Activated naive CD8-positive, alpha-beta T cell treated with anti-CD3 and anti-CD28 coated beads, Interleukin-2, amount 50 U/mL, for 24 hours (primary cell): ENCODE data around the gene MTARC1.
A peak's percentile ranks its signal among the peaks of the same experiment; 100 is the strongest.

ENCODE experiments used
- ATAC-seq: fragments of 150-1000 bp; cut with Tn5 transposase; one replicate; pipeline ENCODE4 v1.10.0; 2021
- DNase-seq: peaks from one replicate; pipeline ENCODE4 v3.0.0; 2021
- H3K27ac Mint-ChIP-seq: one replicate; pipeline ENCODE4 v1.8.0; 2021; ENCODE audit warnings: mild to moderate bottlenecking, mixed read lengths
- H3K27me3 Mint-ChIP-seq: one replicate; pipeline ENCODE4 v1.8.0; 2021; ENCODE audit warnings: mixed read lengths
- H3K36me3 Mint-ChIP-seq: one replicate; pipeline ENCODE4 v1.8.0; 2021; ENCODE audit warnings: low read depth, mixed read lengths
- H3K4me1 Mint-ChIP-seq: one replicate; pipeline ENCODE4 v1.8.0; 2021; ENCODE audit warnings: mixed read lengths
- H3K4me3 Mint-ChIP-seq: one replicate; pipeline ENCODE4 v1.8.0; 2021; ENCODE audit warnings: mild to moderate bottlenecking, moderate library complexity, mixed read lengths
- H3K9me3 Mint-ChIP-seq: one replicate; pipeline ENCODE4 v1.8.0; 2021; ENCODE audit warnings: mixed read lengths

The MTARC1 gene

DNA sequence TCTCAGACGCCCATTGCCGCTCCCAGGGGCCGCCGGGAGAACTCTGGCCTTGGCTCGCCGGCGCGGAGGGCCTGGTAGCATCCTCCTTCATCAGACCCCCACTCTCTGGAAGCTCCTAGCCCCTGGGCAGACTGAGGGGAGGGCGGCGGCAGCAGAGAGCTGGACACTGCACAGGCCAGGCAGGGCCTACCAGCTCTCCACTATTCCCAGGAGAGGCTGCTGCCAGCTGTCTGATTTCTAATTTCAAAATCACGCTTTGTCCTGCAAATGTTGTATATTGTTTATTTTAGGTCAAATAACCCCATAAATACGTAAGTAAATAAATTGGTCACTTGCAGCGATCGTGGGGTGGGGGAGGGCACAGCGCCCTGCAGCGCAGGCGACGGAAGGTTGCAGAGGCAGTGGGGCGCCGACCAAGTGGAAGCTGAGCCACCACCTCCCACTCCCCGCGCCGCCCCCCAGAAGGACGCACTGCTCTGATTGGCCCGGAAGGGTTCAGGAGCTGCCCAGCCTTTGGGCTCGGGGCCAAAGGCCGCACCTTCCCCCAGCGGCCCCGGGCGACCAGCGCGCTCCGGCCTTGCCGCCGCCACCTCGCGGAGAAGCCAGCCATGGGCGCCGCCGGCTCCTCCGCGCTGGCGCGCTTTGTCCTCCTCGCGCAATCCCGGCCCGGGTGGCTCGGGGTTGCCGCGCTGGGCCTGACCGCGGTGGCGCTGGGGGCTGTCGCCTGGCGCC lies at the start of gene MTARC1:
Gene MTARC1 (plus strand): TSS at position 577 of the 732 bp plus-strand sequence. CDS start 32 bp downstream, at position 609.
- Mint-ChIP-seq H3K4me3 (peak within 1 kb of the TSS; percentile 21), H3K27me3 (peaks cover 49% of the 10 kb centered on the region), H3K9me3 (peaks cover 3% of the 10 kb centered on the region), H3K4me1 (peaks cover 4% of the 10 kb centered on the region), H3K27ac (no peak within 1 kb of the TSS), H3K36me3 (no peaks in the 10 kb centered on the region)
- no peak for DNase-seq
- ATAC-seq: peak; percentile 50

DNA sequence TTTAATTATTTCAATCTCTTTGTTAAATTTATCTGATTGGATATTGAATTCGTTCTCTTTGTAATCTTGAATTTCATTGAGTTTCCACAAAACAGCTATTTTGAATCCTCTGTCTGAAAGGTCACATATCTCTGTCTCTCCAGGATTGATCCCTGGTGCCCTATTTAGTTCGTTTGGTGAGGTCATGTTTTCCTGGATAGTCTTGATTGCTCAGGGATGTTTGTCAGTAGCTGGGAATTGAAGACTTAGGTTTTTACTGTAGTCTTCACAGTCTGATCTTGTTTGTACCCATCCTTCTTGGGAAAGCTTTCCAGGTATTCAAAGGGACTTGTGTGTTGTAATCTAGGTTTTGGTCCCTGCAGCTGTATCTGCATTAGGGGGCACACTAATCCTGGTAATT lies 45.4 kb upstream of the MTARC1 start:
- Mint-ChIP-seq H3K36me3 (no peaks in the 10 kb centered on the region), H3K4me1 (no peaks in the 10 kb centered on the region), H3K9me3 (no peaks in the 10 kb centered on the region), H3K27me3 (peaks cover 18% of the 10 kb centered on the region), H3K4me3 (no peak overlapping the region), H3K27ac (no peak overlapping the region)
- ATAC-seq (no peak), DNase-seq (no peak)

DNA sequence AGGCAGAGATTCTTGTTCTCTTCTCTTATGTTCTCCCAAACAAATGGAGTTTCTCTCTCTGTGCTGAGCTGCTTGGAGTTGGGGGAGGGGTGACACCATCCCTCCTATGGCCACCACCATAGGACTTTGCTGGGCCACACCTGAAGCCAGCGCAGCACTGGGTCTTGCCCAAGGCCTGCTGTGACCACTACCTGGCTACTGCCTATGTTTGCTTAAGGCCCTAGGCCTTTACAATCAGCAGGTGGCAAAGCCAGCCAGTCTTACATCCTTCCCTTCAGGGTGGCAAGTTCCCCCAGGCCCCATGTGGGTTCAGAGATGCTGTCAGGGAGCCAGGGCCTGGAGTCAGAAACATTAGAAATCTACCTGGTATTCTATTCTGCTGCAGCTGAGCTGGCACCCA lies 44.9 kb upstream of the MTARC1 start:
- Mint-ChIP-seq H3K36me3 (no peaks in the 10 kb centered on the region), H3K27ac (no peak overlapping the region), H3K4me3 (no peak overlapping the region), H3K4me1 (no peaks in the 10 kb centered on the region), H3K27me3 (peaks cover 22% of the 10 kb centered on the region), H3K9me3 (no peaks in the 10 kb centered on the region)
- DNase-seq (no peak), ATAC-seq (no peak)

DNA sequence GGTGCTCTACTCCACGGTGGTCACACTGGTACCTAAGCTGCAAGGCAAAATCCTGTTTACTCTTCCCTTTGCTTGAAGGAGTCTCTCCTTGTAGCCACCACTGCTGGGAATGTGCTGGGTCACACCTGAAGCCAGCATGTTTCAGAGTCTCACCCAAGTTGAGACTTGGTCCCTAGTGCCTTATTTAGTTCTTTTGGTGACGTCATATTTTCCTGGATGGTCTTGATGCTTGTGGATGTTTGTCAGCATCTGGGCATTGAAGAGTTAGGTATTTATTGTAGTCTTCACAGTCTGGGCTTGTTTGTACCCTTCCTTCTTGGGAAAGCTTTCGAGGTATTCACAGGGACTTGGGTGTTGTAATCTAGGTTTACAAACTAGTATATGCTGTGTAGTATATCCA lies 44.2 kb upstream of the MTARC1 start:
- no peaks in the 10 kb centered on the region for H3K36me3 Mint-ChIP-seq

DNA sequence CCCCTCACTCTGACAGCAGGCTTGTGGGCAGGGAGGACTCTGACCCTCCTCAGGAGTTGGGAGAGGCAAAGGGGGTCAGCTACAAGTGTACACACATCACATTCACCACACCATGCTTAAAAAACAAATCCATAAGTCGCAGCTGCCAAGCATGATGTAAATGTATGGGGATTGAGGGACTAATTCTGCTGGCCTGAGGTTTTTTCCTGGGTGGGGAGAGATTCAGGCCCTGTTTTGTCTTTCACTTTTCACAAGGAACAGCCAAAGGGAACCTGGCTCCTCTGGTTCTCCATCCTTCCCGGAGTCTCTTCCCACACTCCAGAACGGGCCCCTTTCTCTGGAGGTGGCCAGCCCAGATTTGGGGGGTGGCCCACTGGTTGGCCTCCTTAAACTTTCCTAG lies 39.9 kb upstream of the MTARC1 start:
- no peaks in the 10 kb centered on the region for H3K9me3 Mint-ChIP-seq
- H3K4me3 Mint-ChIP-seq: no peak overlapping the region
- ATAC-seq (no peak), DNase-seq (no peak)
- peaks cover 47% of the 10 kb centered on the region for H3K27me3 Mint-ChIP-seq
- H3K36me3 Mint-ChIP-seq: no peaks in the 10 kb centered on the region
- H3K4me1 Mint-ChIP-seq: no peaks in the 10 kb centered on the region
- H3K27ac Mint-ChIP-seq: no peak overlapping the region

More for the DNA sequence above, 44.2 kb upstream of the MTARC1 start:
- DNase-seq: no peak
- Mint-ChIP-seq H3K4me3 (no peak overlapping the region), H3K27ac (no peak overlapping the region), H3K27me3 (peaks cover 29% of the 10 kb centered on the region), H3K4me1 (no peaks in the 10 kb centered on the region), H3K9me3 (no peaks in the 10 kb centered on the region)
- no peak for ATAC-seq

DNA sequence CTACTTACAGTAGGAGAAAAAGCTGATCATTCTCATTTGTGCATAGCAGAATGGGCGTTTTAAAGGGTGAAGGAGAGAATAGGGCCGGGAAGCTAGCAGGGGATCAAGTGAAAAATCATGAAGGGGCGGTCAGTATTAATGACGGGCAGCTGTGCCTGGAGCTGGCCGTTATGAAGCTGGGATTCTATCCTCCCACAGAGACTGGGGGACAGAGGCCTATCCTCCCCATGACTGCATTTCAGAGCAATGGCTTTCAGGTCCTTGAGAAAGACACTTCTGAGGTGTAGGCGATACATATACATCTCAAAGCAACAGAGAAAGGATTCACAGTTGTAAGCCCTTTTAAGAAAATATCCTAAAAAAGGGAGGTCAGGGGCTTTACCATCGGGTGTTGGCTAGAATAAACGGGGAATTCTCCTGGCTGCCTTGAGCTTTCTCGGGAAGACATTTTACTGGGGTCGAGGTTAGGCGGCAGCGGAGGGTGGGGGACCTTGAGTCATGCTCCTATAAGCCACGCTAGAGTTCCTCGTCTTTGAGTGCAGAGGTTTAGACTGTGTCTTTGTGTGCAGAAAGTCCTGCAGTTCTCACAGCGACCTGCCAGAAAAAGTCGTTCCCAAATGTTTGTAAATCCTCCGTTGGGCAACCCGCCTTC lies 39.1 kb upstream of the MTARC1 start:
- peaks cover 54% of the 10 kb centered on the region for H3K27me3 Mint-ChIP-seq

DNA sequence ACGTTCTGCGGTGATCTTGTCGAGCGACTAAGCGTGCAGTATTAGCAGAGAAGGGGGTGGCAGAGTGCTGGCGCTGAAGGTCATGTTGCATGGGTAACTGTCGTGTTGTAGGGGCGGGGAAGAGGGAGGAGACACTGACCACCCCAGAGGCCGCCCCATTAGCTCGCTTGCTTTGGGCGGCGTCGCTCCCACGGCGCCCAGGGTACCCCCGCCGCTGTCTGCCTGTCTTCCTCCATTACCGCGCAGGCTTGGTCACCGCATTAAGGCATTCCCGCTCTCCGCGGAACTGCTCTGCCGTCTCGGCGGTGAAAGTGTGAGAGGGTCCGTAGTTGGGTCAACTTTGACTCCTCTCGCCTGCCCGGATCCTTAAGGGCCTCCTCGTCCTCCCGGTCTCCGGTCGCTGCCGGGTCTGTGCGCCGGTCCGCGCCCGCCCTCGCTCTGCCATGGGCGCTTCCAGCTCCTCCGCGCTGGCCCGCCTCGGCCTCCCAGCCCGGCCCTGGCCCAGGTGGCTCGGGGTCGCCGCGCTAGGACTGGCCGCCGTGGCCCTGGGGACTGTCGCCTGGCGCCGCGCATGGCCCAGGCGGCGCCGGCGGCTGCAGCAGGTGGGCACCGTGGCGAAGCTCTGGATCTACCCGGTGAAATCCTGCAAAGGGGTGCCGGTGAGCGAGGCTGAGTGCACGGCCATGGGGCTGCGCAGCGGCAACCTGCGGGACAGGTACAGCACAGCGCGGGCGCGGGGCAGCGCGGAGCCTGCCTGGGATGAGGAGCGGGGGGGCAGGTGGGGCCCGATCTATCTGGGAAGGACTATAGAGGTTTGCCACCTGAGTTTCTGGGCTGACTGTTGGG lies 38.4 kb upstream of the MTARC1 start, which contains the start of gene MTARC2:
Gene MTARC2 (plus strand): TSS at position 234 of the 846 bp plus-strand sequence. CDS start 210 bp downstream, at position 444.
- Mint-ChIP-seq H3K36me3 (no peaks in the 10 kb centered on the region), H3K9me3 (no peaks in the 10 kb centered on the region), H3K27me3 (peaks cover 56% of the 10 kb centered on the region), H3K27ac (no peak within 1 kb of the TSS), H3K4me1 (no peaks in the 10 kb centered on the region), H3K4me3 (peak within 1 kb of the TSS; percentile 42)
- ATAC-seq (peak; percentile 61), DNase-seq (peak; percentile 8)

More for the DNA sequence above, 39.1 kb upstream of the MTARC1 start:
- Mint-ChIP-seq H3K27ac (no peak overlapping the region), H3K9me3 (no peaks in the 10 kb centered on the region), H3K4me1 (no peaks in the 10 kb centered on the region), H3K4me3 (peak overlapping the region; percentile 29), H3K36me3 (no peaks in the 10 kb centered on the region)
- ATAC-seq (no peak), DNase-seq (no peak)

DNA sequence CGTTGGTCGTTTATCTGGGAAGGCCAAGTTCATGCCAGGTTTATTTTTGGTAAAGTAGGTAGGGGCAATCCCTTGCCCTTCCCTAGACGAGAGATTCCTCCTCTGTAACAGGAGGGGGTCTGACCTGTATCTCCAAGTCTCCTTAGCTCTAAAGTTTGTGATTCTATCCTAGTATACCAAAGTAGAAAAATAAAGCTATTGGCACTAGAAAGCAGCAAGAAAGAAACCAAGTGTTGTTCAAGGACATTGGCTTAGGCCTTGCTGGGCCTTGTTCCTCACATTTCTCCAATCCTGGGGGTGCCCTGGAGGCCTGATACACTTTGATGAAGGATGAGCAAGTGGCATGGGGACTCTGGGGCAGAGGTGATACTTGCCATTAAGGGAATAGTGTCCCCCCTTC lies 37.8 kb upstream of the MTARC1 start:
- Mint-ChIP-seq H3K27ac (no peak overlapping the region), H3K4me1 (no peaks in the 10 kb centered on the region), H3K27me3 (peaks cover 53% of the 10 kb centered on the region), H3K4me3 (peak overlapping the region; percentile 42), H3K36me3 (no peaks in the 10 kb centered on the region), H3K9me3 (no peaks in the 10 kb centered on the region)
- no peak for ATAC-seq
- no peak for DNase-seq

DNA sequence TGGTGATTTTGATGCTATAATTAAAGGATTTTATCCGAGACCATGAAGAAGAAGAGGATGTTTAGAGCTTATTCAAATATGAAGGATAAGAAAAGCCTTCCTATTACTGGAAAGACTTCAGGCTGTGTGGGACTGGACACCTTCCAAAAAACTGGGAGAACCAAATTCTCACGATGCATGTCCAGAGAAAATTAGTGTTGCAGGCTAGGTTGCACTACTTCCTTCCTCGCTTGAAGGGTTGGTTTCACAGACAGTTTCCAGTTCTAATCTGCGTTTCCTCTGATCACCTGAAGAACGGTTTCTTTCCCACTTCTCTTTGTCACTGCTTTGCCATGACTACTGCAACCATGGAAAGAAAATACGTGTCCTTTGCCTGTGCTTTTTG lies 36.6 kb upstream of the MTARC1 start:
- no peak for DNase-seq
- no peaks in the 10 kb centered on the region for H3K4me1 Mint-ChIP-seq
- no peaks in the 10 kb centered on the region for H3K9me3 Mint-ChIP-seq
- H3K27ac Mint-ChIP-seq: no peak overlapping the region
- H3K36me3 Mint-ChIP-seq: no peaks in the 10 kb centered on the region
- no peak overlapping the region for H3K4me3 Mint-ChIP-seq
- no peak for ATAC-seq
- H3K27me3 Mint-ChIP-seq: peaks cover 54% of the 10 kb centered on the region

DNA sequence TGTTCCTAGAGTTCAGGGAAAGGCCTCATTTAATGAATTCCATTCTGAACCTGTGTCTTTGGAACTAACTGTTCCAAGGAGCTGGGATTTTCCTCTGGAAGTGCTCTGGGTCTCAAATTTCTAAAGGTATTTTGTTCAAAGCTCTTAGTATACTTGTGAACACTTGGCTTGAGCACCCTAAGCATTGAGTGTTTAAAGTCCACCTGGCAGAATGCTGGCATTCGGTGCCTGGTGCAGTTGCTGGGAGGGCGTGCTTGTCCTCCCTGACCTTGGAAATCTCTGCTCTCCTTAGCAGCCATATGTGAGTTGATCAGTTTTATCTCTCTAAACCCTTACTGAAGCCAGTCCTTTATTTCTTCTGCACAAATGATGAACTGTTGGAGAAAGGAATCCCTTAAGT lies 35.6 kb upstream of the MTARC1 start:
- H3K27ac Mint-ChIP-seq: no peak overlapping the region
- H3K4me3 Mint-ChIP-seq: no peak overlapping the region
- ATAC-seq (no peak), DNase-seq (no peak)
- no peaks in the 10 kb centered on the region for H3K36me3 Mint-ChIP-seq
- peaks cover 51% of the 10 kb centered on the region for H3K27me3 Mint-ChIP-seq
- H3K9me3 Mint-ChIP-seq: no peaks in the 10 kb centered on the region
- no peaks in the 10 kb centered on the region for H3K4me1 Mint-ChIP-seq

DNA sequence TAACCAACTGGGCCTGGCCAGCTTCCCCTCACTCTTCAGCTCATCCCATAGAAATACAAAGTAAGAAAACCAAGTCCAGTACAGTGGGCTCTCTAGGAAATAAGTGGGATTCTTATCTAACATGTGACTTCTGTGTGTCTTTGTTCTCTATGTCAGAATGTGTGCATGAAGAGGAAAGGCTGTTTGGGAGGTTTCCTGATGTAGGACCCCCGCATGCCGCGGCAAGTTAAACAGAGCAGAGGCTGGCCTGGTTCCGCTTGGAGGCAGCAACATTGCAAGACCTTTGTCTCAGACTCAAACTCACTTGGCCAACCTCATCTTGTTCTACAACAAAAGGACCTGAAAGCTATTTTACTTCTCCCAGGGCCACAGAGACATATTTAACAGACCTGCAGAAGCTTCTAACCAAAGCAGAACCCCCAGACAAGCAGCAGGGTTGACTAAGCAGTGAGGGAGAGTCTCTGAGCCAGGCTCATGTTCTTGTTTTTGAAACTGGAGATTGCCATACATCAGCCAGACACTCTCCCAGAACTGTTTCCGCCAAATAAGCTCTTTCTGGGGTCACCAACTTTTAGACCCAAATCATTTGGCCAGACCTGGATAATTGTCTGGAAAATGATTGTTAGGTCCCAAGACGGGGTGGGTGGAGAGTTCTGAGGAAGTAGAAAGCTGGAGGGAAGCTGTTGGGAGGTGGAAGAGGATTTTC lies 32.3 kb upstream of the MTARC1 start:
- no peaks in the 10 kb centered on the region for H3K4me1 Mint-ChIP-seq
- no peak overlapping the region for H3K4me3 Mint-ChIP-seq
- H3K27ac Mint-ChIP-seq: no peak overlapping the region
- no peaks in the 10 kb centered on the region for H3K9me3 Mint-ChIP-seq
- H3K27me3 Mint-ChIP-seq: peaks cover 25% of the 10 kb centered on the region
- no peak for DNase-seq
- no peaks in the 10 kb centered on the region for H3K36me3 Mint-ChIP-seq
- ATAC-seq: no peak

DNA sequence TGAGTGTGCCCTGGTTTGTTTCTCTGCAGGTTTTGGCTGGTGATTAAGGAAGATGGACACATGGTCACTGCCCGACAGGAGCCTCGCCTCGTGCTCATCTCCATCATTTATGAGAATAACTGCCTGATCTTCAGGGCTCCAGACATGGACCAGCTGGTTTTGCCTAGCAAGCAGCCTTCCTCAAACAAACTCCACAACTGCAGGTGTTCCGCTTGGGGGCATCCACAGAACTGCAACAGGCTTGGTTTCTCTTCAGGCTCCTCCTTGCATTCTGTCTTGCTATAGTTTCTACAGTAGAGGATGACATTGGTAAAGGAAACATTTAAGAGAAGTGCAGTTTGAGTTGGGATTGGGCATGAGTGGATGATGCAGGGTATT lies 31.8 kb upstream of the MTARC1 start:
- Mint-ChIP-seq H3K27ac (no peak overlapping the region), H3K4me3 (no peak overlapping the region), H3K27me3 (peaks cover 22% of the 10 kb centered on the region), H3K4me1 (no peaks in the 10 kb centered on the region), H3K36me3 (no peaks in the 10 kb centered on the region), H3K9me3 (no peaks in the 10 kb centered on the region)
- no peak for DNase-seq
- ATAC-seq: no peak

DNA sequence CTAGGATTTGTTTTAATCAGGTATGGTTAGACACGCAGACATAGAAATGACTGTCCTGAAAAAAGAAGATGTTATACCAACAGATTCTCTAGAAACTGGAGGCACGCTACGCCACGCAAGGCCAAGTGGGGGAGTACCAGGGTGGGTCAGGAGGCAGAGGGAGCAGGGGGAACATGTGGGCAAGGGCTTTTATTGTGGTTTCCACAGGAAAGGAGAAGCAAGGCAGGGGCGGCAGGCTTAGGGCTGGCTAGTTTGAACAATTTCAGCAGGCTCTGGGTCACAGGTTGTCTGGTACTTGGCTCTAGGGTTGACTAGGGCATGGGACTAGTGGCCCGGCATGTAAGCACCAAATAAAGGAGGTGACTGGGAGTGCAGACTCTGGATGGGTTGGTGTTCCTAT lies 31.4 kb upstream of the MTARC1 start:
- DNase-seq (no peak), ATAC-seq (no peak)
- Mint-ChIP-seq H3K4me3 (no peak overlapping the region), H3K27ac (no peak overlapping the region), H3K36me3 (no peaks in the 10 kb centered on the region), H3K9me3 (no peaks in the 10 kb centered on the region), H3K4me1 (no peaks in the 10 kb centered on the region), H3K27me3 (peaks cover 19% of the 10 kb centered on the region)

DNA sequence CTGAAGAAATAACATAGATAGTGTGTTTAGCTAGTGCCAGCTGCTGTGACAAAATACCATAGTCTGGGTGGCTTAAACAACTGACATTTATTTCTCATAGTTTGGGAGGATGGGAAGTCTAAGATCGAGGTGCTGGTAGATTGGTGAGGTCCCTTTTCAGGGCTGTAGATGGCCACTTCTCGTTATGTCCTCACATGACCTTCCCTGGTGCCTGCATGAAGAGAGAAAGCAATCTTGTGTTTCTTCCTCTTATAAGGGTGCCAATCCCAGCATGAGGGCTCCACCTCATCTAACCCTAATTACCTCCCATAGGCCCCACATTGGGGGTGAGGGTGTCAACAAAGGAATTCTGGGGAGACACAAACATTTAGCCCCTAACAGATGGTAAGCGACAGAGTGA lies 29.3 kb upstream of the MTARC1 start:
- Mint-ChIP-seq H3K4me1 (no peaks in the 10 kb centered on the region), H3K27me3 (peaks cover 10% of the 10 kb centered on the region), H3K27ac (no peak overlapping the region), H3K36me3 (no peaks in the 10 kb centered on the region), H3K4me3 (no peak overlapping the region), H3K9me3 (no peaks in the 10 kb centered on the region)
- ATAC-seq (no peak), DNase-seq (no peak)
